Fibroblast of lung (primary cell): ENCODE data around the gene BRCA2. TPM values are rescaled to one million over a fixed set of nuclear protein-coding genes. Genes with fewer than 3 reads are reported as not detected.

Experiments
- DNase-seq, 2 donors: peaks; one replicate each; pipeline versions ENCODE4 v3.0.0 to v3.0.0-alpha.2; 2010; ENCODE audit warnings: low read depth in 2 of 2
- H2AFZ ChIP-seq: 2 replicates; pipeline ENCODE4 v1.5.1; 2012; ENCODE audit warnings: low read length, control low read depth, inconsistent platforms
- H3K27ac ChIP-seq: 2 replicates; pipeline ENCODE4 v1.5.1; 2011; ENCODE audit warnings: low read length, control low read depth; ENCODE audit not compliant: insufficient read depth
- H3K27me3 ChIP-seq: 2 replicates; pipeline ENCODE4 v1.5.1; 2011; ENCODE audit warnings: mild to moderate bottlenecking, low read length; ENCODE audit not compliant: control insufficient read depth, insufficient read depth
- H3K36me3 ChIP-seq: 2 replicates; pipeline ENCODE4 v1.5.1; 2011; ENCODE audit warnings: low read length; ENCODE audit not compliant: control insufficient read depth, insufficient read depth
- H3K4me1 ChIP-seq: 2 replicates; pipeline ENCODE4 v1.5.1; 2011; ENCODE audit warnings: low read length; ENCODE audit not compliant: control insufficient read depth, insufficient read depth; ENCODE audit errors: extremely low read depth
- H3K4me2 ChIP-seq: 2 replicates; pipeline ENCODE4 v1.5.1; 2011; ENCODE audit warnings: low read length, control low read depth; ENCODE audit not compliant: insufficient read depth; ENCODE audit errors: extremely low read depth
- H3K4me3 ChIP-seq, 4 experiments: fragments of 200-600 bp in 1 of 4; sonication (generic) in 1 of 4; replicated peaks in 1 of 4; 2 replicates each; pipeline ENCODE4 v1.5.1; 2011 to 2016; ENCODE audit warnings: low read length in 4 of 4, low read depth in 3 of 4, mild to moderate bottlenecking in 3 of 4, control low read depth in 2 of 4, inconsistent platforms in 1 of 4, mixed read lengths in 1 of 4; ENCODE audit not compliant: insufficient read depth in 1 of 4; ENCODE audit errors: control extremely low read depth in 1 of 4
- H3K79me2 ChIP-seq: 2 replicates; pipeline ENCODE4 v1.5.1; 2012; ENCODE audit warnings: mild to moderate bottlenecking, low read length, inconsistent platforms; ENCODE audit not compliant: control insufficient read depth, insufficient read depth
- H3K9ac ChIP-seq: 2 replicates; pipeline ENCODE4 v1.5.1; 2011; ENCODE audit warnings: mild to moderate bottlenecking, low read length, control low read depth; ENCODE audit not compliant: insufficient read depth
- H3K9me3 ChIP-seq: 2 replicates; pipeline ENCODE4 v1.5.1; 2012; ENCODE audit warnings: low read depth, low read length; ENCODE audit not compliant: control insufficient read depth, insufficient read depth
- H4K20me1 ChIP-seq: 2 replicates; pipeline ENCODE4 v1.5.1; 2011; ENCODE audit warnings: low read length; ENCODE audit not compliant: control insufficient read depth, insufficient read depth; ENCODE audit errors: extremely low read depth
- EZH2 ChIP-seq: IDR thresholded peaks from 2 replicates; pipeline ENCODE4 v1.5.1; 2012; ENCODE audit warnings: low read length, control low read depth, mild to moderate bottlenecking; ENCODE audit errors: missing control alignments
- polyA plus RNA-seq, 2 donors: library from polyadenylated mRNA; depleted of rRNA in 1 of 2; stranded (reverse) in 1 of 2; unstranded in 1 of 2; fragments of >200 nt; gene quantifications; 2 replicates each; pipeline ENCODE4 v1.2.1, GENCODE V29; 2011 to 2012; ENCODE audit warnings: missing spikeins in 1 of 2
- total RNA-seq: library from RNA; depleted of rRNA; stranded (reverse); fragments of >200 nt; gene quantifications from 2 replicates; pipeline ENCODE4 v1.2.1, GENCODE V29; 2014
- TF ChIP-seq, protein P1 (sequence below), 2 donors: IDR thresholded peaks in 1 of 2; conservative IDR thresholded peaks in 1 of 2; 1 replicate in 1 of 2; 2 replicates in 1 of 2; pipeline ENCODE4 v1.5.1; 2011 to 2012; ENCODE audit warnings: low read length in 2 of 2, control low read depth in 1 of 2, inconsistent platforms in 1 of 2, low read depth in 1 of 2, mild to moderate bottlenecking in 1 of 2

Gene BRCA2
- total and polyA plus RNA-seq, 2 donors (not counting 1 experiment from before 2014, with no cell fraction given), result 2.0 to 4.5 TPM

- Histone ChIP-seq H3K9me3 (no peaks in the 10 kb centered on the region), H3K9ac (no peak overlapping the region), H3K27ac (no peak overlapping the region), H3K4me3 (no peak overlapping the region), H3K4me1 (no peaks in the 10 kb centered on the region), H3K27me3 (no peaks in the 10 kb centered on the region), H3K36me3 (no peaks in the 10 kb centered on the region), H2AFZ (no peak overlapping the region), H3K4me2 (no peak overlapping the region), H3K79me2 (no peaks in the 10 kb centered on the region), H4K20me1 (no peaks in the 10 kb centered on the region)
- TF ChIP-seq EZH2, result no peak
- TF ChIP-seq, protein P1, sequence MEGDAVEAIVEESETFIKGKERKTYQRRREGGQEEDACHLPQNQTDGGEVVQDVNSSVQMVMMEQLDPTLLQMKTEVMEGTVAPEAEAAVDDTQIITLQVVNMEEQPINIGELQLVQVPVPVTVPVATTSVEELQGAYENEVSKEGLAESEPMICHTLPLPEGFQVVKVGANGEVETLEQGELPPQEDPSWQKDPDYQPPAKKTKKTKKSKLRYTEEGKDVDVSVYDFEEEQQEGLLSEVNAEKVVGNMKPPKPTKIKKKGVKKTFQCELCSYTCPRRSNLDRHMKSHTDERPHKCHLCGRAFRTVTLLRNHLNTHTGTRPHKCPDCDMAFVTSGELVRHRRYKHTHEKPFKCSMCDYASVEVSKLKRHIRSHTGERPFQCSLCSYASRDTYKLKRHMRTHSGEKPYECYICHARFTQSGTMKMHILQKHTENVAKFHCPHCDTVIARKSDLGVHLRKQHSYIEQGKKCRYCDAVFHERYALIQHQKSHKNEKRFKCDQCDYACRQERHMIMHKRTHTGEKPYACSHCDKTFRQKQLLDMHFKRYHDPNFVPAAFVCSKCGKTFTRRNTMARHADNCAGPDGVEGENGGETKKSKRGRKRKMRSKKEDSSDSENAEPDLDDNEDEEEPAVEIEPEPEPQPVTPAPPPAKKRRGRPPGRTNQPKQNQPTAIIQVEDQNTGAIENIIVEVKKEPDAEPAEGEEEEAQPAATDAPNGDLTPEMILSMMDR (conservative IDR thresholded peaks at IDR 0.05 in 1 of 2, IDR thresholded peaks at IDR 0.05 in 1 of 2; ENCODE audit: low read depth in 1 of 2, low read length in 2 of 2), result no peak
- DNase-seq, result no peak
Observed at GRCh38 chr13:32413284-32413683, 98.0 kb downstream of the BRCA2 start.

GRCh38 chr13:32414580-32414979 is 99.3 kb downstream of the BRCA2 start:
- Histone ChIP-seq H3K79me2 (no peaks in the 10 kb centered on the region), H2AFZ (no peak overlapping the region), H3K4me2 (no peak overlapping the region), H3K27ac (no peak overlapping the region), H3K9ac (no peak overlapping the region), H3K27me3 (no peaks in the 10 kb centered on the region), H3K4me3 (no peak overlapping the region), H3K36me3 (no peaks in the 10 kb centered on the region), H3K9me3 (no peaks in the 10 kb centered on the region), H3K4me1 (no peaks in the 10 kb centered on the region), H4K20me1 (no peaks in the 10 kb centered on the region)
- no peak for TF ChIP-seq EZH2
- TF ChIP-seq, protein P1 (conservative IDR thresholded peaks at IDR 0.05 in 1 of 2, IDR thresholded peaks at IDR 0.05 in 1 of 2; ENCODE audit: low read depth in 1 of 2, low read length in 2 of 2), result no peak
- no peak for DNase-seq

DNA sequence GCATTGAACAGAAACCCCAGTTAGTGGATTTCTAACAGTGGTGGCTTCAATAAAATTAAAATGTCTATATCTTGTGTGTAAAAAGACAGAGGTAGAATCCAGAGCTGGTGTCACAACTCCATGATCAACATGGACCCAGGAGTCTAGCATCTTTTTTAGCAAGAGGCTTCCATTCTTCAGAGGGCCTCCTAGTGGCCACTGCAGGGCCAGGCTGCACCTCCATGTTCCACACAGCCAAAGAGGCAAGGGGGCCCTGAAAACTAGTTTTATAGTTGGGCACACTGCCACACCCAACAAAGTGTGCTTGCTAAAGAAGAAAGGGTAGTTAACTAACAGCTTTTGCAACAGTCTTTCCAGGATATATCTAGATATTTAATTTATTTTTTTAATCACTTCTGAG is 99.7 kb downstream of the BRCA2 start:
- Histone ChIP-seq H3K9ac (no peak overlapping the region), H3K4me1 (no peaks in the 10 kb centered on the region), H3K27ac (no peak overlapping the region), H3K4me3 (no peak overlapping the region), H3K79me2 (no peaks in the 10 kb centered on the region), H3K36me3 (no peaks in the 10 kb centered on the region), H3K4me2 (no peak overlapping the region), H3K9me3 (no peaks in the 10 kb centered on the region), H2AFZ (no peak overlapping the region), H3K27me3 (no peaks in the 10 kb centered on the region), H4K20me1 (no peaks in the 10 kb centered on the region)
- TF ChIP-seq EZH2, result no peak
- TF ChIP-seq, protein P1 (conservative IDR thresholded peaks at IDR 0.05 in 1 of 2, IDR thresholded peaks at IDR 0.05 in 1 of 2; ENCODE audit: low read depth in 1 of 2, low read length in 2 of 2), result peak; percentile 54 to 61
- no peak for DNase-seq
